A549 (cell line): ENCODE results near the gene MS4A8. TPM values are rescaled to one million over a fixed set of nuclear protein-coding genes. Genes with fewer than 3 reads are reported as not detected.

Source experiments
- ATAC-seq, 2 experiments: fragments of 200-7000 bp in 1 of 2; fragments of >200 bp in 1 of 2; cut with Nextera tagmentation in 1 of 2; cut with Tn5 transposase in 1 of 2; 3 replicates each; pipeline versions ENCODE4 v1.8.0 to v1.9.1; 2018 to 2020; ENCODE audit warnings: mild to moderate bottlenecking in 1 of 2, moderate library complexity in 1 of 2
- CTCF ChIA-PET: fragments of 300-600 bp; sonication (Branson Sonifier 250); formaldehyde crosslinking; extraction: SDS; loops from one replicate; lab custom pipeline; 2021; ENCODE audit warnings: antibody characterized with exemption, inconsistent platforms; lab: Yijun Ruan, JAX
- POLR2A ChIA-PET: fragments of 350-600 bp; formaldehyde crosslinking; extraction: SDS; loops from one replicate; lab custom pipeline; 2021; ENCODE audit warnings: antibody characterized with exemption, inconsistent platforms; lab: Yijun Ruan, JAX
- DNase-seq, 2 experiments: peaks; one replicate each; pipeline versions ENCODE4 v3.0.0 to v3.0.0-alpha.2; 2011 to 2016; ENCODE audit warnings: low read depth in 1 of 2, low spot score in 1 of 2
- FAIRE-seq: peaks from 2 replicates; lab custom pipeline; 2011; peaks lifted over from hg19 to GRCh38; lab: Jason Lieb, UNC
- H3K27ac ChIP-seq, 2 experiments: fragments of >200 bp; sonication (Bioruptor Twin); formaldehyde crosslinking; 3 replicates each; pipeline ENCODE4 v1.5.1; 2016 to 2017
- H3K4me1 ChIP-seq: fragments of >200 bp; sonication (Bioruptor Twin); formaldehyde crosslinking; 3 replicates; pipeline ENCODE4 v1.6.1; 2016
- H3K4me2 ChIP-seq: fragments of >200 bp; sonication (Bioruptor Twin); formaldehyde crosslinking; 3 replicates; pipeline ENCODE4 v1.6.1; 2016
- H3K4me3 ChIP-seq: fragments of >200 bp; sonication (Bioruptor Twin); formaldehyde crosslinking; 3 replicates; pipeline ENCODE4 v1.5.1; 2016
- H3K9me3 ChIP-seq: fragments of >200 bp; sonication (Bioruptor Twin); formaldehyde crosslinking; 3 replicates; pipeline ENCODE4 v1.6.1; 2016
- BHLHE40 ChIP-seq: IDR thresholded peaks from 2 replicates; pipeline ENCODE4 v1.6.1; 2012; ENCODE audit warnings: low read depth, low read length, inconsistent platforms
- CEBPB ChIP-seq, 2 experiments: fragments of >200 bp in 1 of 2; sonication (Bioruptor Twin) in 1 of 2; formaldehyde crosslinking in 1 of 2; IDR thresholded peaks; 2 replicates each; pipeline ENCODE4 v1.6.1; 2012 to 2016
- CTCF ChIP-seq: fragments of >200 bp; sonication (Bioruptor Twin); formaldehyde crosslinking; IDR thresholded peaks from 3 replicates; pipeline ENCODE4 v1.5.1; 2016
- ELK1 ChIP-seq: fragments of 150-350 bp; IDR thresholded peaks from 2 replicates; pipeline ENCODE4 v1.6.1; 2014; ENCODE audit warnings: low read depth, mild to moderate bottlenecking, low read length
- ESRRA ChIP-seq: fragments of 150-350 bp; IDR thresholded peaks from 2 replicates; pipeline ENCODE4 v1.6.1; 2014; ENCODE audit warnings: mild to moderate bottlenecking, low read length, borderline replicate concordance
- FOXS1 ChIP-seq: fragments of 250-450 bp; sonication (Bioruptor Pico); IDR thresholded peaks from 2 replicates; pipeline ENCODE4 v1.5.0; 2020; ENCODE audit warnings: mild to moderate bottlenecking, moderate library complexity
- GATA3 ChIP-seq: IDR thresholded peaks from 2 replicates; pipeline ENCODE4 v1.6.1; 2012; ENCODE audit warnings: borderline replicate concordance
- HMGXB4 ChIP-seq: fragments of 250-450 bp; sonication (Bioruptor Pico); IDR thresholded peaks from 2 replicates; pipeline ENCODE4 v1.5.0; 2021; ENCODE audit warnings: mild to moderate bottlenecking, moderate library complexity, borderline replicate concordance
- HOXA7 ChIP-seq: fragments of 250-450 bp; sonication (Bioruptor Pico); IDR thresholded peaks from 2 replicates; pipeline ENCODE4 v1.5.0; 2020; ENCODE audit warnings: mild to moderate bottlenecking, moderate library complexity
- HOXB13 ChIP-seq: fragments of 250-450 bp; sonication (Bioruptor Pico); IDR thresholded peaks from 2 replicates; pipeline ENCODE4 v1.5.0; 2020; ENCODE audit warnings: low read depth, mild to moderate bottlenecking, moderate library complexity
- KDM1A ChIP-seq: fragments of 200-600 bp; sonication (generic); IDR thresholded peaks from 2 replicates; pipeline ENCODE4 v1.6.1; 2016; ENCODE audit warnings: low read depth, mild to moderate bottlenecking
- MAX ChIP-seq: IDR thresholded peaks from 2 replicates; pipeline ENCODE4 v1.6.1; 2012
- NFE2L2 ChIP-seq: fragments of 150-350 bp; conservative IDR thresholded peaks from 2 replicates; pipeline ENCODE4 v1.6.1; 2014; ENCODE audit warnings: low read length
- PBX3 ChIP-seq: IDR thresholded peaks from 2 replicates; pipeline ENCODE4 v1.6.1; 2012
- RAD21 ChIP-seq, 2 experiments: fragments of >200 bp in 1 of 2; sonication (Bioruptor Twin) in 1 of 2; formaldehyde crosslinking in 1 of 2; IDR thresholded peaks in 1 of 2; conservative IDR thresholded peaks in 1 of 2; 2 replicates in 1 of 2; 3 replicates in 1 of 2; pipeline ENCODE4 v1.6.1; 2012 to 2018; ENCODE audit warnings: inconsistent platforms in 1 of 2
- RCOR1 ChIP-seq: fragments of 150-350 bp; IDR thresholded peaks from 2 replicates; pipeline ENCODE4 v1.6.1; 2014; ENCODE audit warnings: antibody characterized with exemption, low read length, low read depth
- RFX5 ChIP-seq: fragments of 450-650 bp; IDR thresholded peaks from 2 replicates; pipeline ENCODE4 v1.7.1; 2014; ENCODE audit warnings: antibody characterized with exemption, mild to moderate bottlenecking, moderate library complexity
- SMC3 ChIP-seq: fragments of >200 bp; sonication (Bioruptor Twin); formaldehyde crosslinking; IDR thresholded peaks from 3 replicates; pipeline ENCODE4 v1.6.1; 2018; ENCODE audit warnings: inconsistent platforms
- TP53 ChIP-seq: fragments of 250-450 bp; sonication (Bioruptor Pico); IDR thresholded peaks from 2 replicates; pipeline ENCODE4 v1.5.0; 2021; ENCODE audit warnings: mild to moderate bottlenecking, moderate library complexity
- USF2 ChIP-seq: fragments of 450-650 bp; IDR thresholded peaks from 2 replicates; pipeline ENCODE4 v1.6.1; 2014; ENCODE audit warnings: antibody characterized with exemption
- ZNF302 ChIP-seq: fragments of 250-450 bp; sonication (Bioruptor Pico); IDR thresholded peaks from 2 replicates; pipeline ENCODE4 v1.9.0; 2021; ENCODE audit warnings: inconsistent platforms, mild to moderate bottlenecking, moderate library complexity
- WGBS: methylation state at CpG from one replicate; pipeline ENCODE4 v1.1.6; 2017; ENCODE audit errors: missing lambda C conversion rate; 5-methylcytosine and 5-hydroxymethylcytosine counted together
- polyA plus RNA-seq, 4 experiments: library from polyadenylated mRNA; depleted of rRNA in 3 of 4; stranded (reverse); fragments of >200 nt; fragmentation: RNase III in 1 of 4; extraction: RNeasy Plus Mini Kit Qiagen cat#74134 plus additional on column Dnase treatment in 1 of 4; gene quantifications; 2 replicates in 3 of 4; 3 replicates in 1 of 4; pipeline ENCODE4 v1.2.3, GENCODE V29; 2011 to 2017

The MS4A8 gene
- polyA plus RNA-seq, 2 of the 4 experiments (the other 2 are of a cell fraction) = not detected

- no peak overlapping the region for H3K4me2 ChIP-seq
- no peaks in the 10 kb centered on the region for H3K4me1 ChIP-seq
- H3K27ac ChIP-seq = no peak overlapping the region
- WGBS = 22% methylated on average over 4 of the region's 4 CpGs
- FAIRE-seq = no peak
- POLR2A ChIA-PET = no interaction called here
- CTCF ChIA-PET = interaction anchor here (1.2 to 8.1 kb wide), 7 partner anchors 8 to 54 kb away, joined by 3 to 129 read pairs (median 5); no protein-coding TSS in a partner anchor
- no peaks in the 10 kb centered on the region for H3K9me3 ChIP-seq
- no peak overlapping the region for H3K4me3 ChIP-seq
- TF ChIP-seq TP53 (CRISPR knock-in tag) (no peak), PBX3 (no peak), FOXS1 (CRISPR knock-in tag) (no peak)
- ATAC-seq = no peak
- DNase-seq = no peak
Observed at GRCh38 chr11:60761436-60762190, 62.2 kb downstream of the MS4A8 start.

- DNase-seq (peak in 1 of 2 experiments; percentile 36), ATAC-seq (peak; percentile 52 to 73; a peak in 3 of 6 replicates), FAIRE-seq (no peak)
- no peak overlapping the region for H3K27ac ChIP-seq
- no peak for TF ChIP-seq HOXB13 (CRISPR knock-in tag)
- no peak for TF ChIP-seq GATA3
- no peak for TF ChIP-seq CEBPB (IDR thresholded peaks at IDR 0.05)
- no peak for TF ChIP-seq MAX
- TF ChIP-seq CTCF = peak; percentile 33
- no peak for TF ChIP-seq HOXA7 (CRISPR knock-in tag)
- no peak for TF ChIP-seq SMC3
- peak in 1 of 2 experiments; percentile 20; a peak in 2 of 5 replicates for TF ChIP-seq RAD21 (conservative IDR thresholded peaks at IDR 0.05 in 1 of 2, IDR thresholded peaks at IDR 0.05 in 1 of 2)
- no peak for TF ChIP-seq RFX5
- TF ChIP-seq USF2 = no peak
- TF ChIP-seq ZNF302 (CRISPR knock-in tag) = no peak
- TF ChIP-seq ESRRA = no peak
- ChIA-PET POLR2A (no interaction called here), CTCF (interaction anchor here (1.2 to 8.1 kb wide), 11 partner anchors 8 to 400 kb away, joined by 3 to 129 read pairs (median 5); no protein-coding TSS in a partner anchor)
- no peak overlapping the region for H3K4me2 ChIP-seq
- H3K9me3 ChIP-seq = no peaks in the 10 kb centered on the region
- 33% methylated on average over 11 of the region's 11 CpGs for WGBS
- H3K4me3 ChIP-seq = no peak overlapping the region
- no peaks in the 10 kb centered on the region for H3K4me1 ChIP-seq
Observed at GRCh38 chr11:60762851-60763691, 63.7 kb downstream of the MS4A8 start.

GRCh38 chr11:60763692-60764369 lies 64.4 kb downstream of the MS4A8 start:
- ChIA-PET POLR2A (no interaction called here), CTCF (interaction anchor here (1.2 to 8.1 kb wide), 9 partner anchors 8 to 437 kb away, joined by 3 to 129 read pairs (median 5); no protein-coding TSS in a partner anchor)
- no peak overlapping the region for H3K4me3 ChIP-seq
- no peaks in the 10 kb centered on the region for H3K9me3 ChIP-seq
- H3K4me2 ChIP-seq = no peak overlapping the region
- no peak overlapping the region for H3K27ac ChIP-seq
- no peaks in the 10 kb centered on the region for H3K4me1 ChIP-seq
- WGBS = 36% methylated on average over 11 of the region's 11 CpGs
- ATAC-seq (peak; percentile 52 to 68; a peak in 3 of 6 replicates), FAIRE-seq (no peak), DNase-seq (no peak)
- no peak for TF ChIP-seq CEBPB (IDR thresholded peaks at IDR 0.05)
- no peak for TF ChIP-seq PBX3
- no peak for TF ChIP-seq NFE2L2
- no peak for TF ChIP-seq KDM1A
- no peak for TF ChIP-seq RCOR1
- TF ChIP-seq HOXB13 (CRISPR knock-in tag) = no peak
- TF ChIP-seq ELK1 = no peak
- TF ChIP-seq BHLHE40 = no peak
- no peak for TF ChIP-seq HMGXB4 (CRISPR knock-in tag)
